ENCODE measurements around the gene SENP6.
"Not testable (repeated sequence)": the region's sequence is repeated elsewhere in the genome, so short reads cannot be mapped to it uniquely, and the experiment has no call there.

The SENP6 gene, protein sequence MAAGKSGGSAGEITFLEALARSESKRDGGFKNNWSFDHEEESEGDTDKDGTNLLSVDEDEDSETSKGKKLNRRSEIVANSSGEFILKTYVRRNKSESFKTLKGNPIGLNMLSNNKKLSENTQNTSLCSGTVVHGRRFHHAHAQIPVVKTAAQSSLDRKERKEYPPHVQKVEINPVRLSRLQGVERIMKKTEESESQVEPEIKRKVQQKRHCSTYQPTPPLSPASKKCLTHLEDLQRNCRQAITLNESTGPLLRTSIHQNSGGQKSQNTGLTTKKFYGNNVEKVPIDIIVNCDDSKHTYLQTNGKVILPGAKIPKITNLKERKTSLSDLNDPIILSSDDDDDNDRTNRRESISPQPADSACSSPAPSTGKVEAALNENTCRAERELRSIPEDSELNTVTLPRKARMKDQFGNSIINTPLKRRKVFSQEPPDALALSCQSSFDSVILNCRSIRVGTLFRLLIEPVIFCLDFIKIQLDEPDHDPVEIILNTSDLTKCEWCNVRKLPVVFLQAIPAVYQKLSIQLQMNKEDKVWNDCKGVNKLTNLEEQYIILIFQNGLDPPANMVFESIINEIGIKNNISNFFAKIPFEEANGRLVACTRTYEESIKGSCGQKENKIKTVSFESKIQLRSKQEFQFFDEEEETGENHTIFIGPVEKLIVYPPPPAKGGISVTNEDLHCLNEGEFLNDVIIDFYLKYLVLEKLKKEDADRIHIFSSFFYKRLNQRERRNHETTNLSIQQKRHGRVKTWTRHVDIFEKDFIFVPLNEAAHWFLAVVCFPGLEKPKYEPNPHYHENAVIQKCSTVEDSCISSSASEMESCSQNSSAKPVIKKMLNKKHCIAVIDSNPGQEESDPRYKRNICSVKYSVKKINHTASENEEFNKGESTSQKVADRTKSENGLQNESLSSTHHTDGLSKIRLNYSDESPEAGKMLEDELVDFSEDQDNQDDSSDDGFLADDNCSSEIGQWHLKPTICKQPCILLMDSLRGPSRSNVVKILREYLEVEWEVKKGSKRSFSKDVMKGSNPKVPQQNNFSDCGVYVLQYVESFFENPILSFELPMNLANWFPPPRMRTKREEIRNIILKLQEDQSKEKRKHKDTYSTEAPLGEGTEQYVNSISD

DNA sequence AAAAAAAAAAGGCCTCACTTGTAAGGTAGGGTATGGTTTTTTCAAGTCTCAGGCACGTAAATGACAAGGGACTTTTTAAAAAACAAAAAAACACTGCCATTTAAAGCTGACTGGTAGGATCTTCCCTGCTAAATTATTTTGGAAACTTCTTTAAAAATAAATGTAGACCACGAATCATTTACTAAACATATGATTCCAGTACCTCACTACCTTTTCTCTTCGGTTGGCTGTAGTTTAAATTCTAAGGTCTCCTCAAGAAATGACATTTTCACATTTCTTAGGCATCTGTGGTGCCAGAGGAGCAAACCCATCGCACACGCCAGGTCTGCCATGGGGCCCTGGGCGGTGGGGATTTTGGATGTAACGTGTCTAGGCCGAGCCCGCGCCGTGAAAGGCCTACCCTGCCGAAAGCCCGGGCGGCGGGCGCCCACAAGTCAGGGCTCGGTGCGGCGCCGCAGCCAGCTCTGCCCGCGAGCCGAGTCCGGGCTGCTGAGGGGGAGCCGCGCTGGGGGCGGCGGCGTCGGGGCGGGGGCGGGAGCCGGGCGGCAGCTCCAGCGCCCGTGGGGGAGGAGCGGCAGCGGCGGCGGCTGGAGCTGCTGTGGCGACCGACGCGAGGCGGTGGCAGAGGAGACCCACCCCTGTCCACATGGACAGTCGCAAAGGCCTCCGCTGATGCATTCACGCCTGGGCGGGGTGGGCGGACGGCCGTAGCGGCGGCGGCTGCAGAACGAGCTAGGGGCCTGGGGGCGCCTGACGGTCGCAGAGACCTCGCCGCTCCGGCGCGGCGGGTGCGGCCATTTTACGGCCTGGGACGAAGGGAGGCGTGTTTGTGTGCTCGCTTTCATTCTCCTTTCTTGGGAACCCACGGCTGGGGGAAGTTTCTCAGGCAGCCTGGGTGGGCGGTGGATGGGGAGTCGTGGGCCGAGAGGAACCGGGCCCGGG, at the start of gene SENP6:
TSS of gene SENP6 (plus strand) at position 577 of the 942 bp plus-strand sequence. CDS start 645 bp downstream, outside the sequence.
- peak; percentile 78 for DNase-seq

DNA sequence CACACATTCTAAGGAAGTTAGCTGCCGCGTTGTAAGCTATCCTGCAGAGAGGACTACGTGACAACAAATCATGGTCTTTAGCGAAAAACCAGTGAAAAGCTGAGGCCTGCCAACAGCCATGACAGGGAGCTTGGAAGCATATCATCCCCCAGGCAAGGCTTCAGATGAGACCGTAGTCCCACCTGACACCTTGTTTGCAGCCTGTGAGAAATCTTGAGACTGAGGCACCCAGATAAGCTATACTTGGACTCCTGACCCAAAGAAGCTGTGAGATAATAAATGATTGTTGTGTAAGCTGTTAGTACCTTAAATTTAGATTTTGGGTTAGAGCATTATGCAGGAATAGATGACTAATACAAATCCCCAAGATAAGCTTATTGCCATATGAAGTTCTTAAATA, 45.4 kb upstream of the SENP6 start:
- DNase-seq, result no peak

DNA sequence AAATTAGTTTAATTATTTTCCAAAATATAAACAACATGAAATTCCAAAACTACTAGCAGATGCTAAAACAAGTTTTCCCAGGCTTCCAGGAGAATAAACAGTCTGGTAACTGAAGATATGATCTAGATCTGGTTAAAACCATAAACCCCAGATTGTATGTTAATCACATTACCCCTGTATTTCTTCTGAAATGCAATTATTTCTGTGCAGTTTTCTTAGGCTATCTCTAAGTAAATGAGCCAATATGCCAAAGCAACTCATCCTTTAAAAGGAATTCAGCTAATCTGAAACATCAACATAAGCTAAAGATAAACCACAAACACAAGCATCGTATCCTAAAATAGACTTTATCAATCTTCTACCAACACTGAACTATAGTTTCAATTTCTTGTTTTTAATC, 44.6 kb upstream of the SENP6 start:
- DNase-seq, result no peak

DNA sequence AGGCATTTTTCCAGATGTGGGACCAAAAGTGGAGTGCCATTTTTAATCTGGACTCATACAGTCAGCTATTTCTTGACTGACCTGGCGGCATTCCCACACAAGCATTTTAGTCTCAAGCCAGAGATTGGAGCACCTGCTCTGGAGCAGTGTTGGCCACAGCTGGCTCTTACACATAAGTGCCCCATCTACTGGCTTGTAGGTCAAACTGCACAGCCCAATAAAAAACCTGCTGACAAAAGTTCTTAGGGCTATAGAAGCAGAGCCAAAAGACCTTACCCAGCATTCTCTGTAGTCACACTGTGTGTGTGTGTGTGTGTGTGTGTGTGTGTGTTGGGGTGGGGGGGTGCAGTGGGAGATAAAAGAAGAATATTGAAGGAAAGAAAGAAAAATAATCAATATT, 38.6 kb upstream of the SENP6 start:
- peak; percentile 11 for DNase-seq

DNA sequence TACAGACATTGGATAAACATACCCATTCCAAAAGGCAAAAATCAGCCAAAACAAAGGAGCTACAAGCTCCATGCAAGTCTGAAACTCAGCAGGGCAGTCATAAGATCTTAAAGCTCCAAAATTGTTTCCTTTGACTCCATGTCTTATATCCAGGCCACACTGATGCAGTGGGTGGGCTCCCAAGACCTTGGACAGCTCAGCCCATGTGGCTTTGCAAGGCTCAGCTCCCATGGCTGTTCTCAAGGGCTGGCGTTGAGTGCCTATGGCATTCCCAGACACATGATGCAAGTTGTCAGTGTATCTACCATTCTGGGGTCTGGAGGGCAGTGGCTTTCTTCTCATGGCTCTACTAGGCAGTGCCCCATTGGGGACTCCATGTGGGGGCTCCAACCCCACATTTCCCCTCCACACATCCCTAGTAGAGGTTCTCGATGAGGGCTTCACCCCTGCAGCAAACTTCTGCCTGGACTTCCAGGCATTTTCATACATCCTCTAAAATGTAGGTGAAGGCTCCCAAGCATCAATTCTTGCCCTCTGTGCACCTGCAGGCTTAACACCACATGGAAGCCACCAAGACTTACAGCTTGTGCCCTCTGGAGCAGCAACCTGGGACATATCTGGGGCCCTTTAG, 35.4 kb upstream of the SENP6 start:
- DNase-seq, result no peak

DNA sequence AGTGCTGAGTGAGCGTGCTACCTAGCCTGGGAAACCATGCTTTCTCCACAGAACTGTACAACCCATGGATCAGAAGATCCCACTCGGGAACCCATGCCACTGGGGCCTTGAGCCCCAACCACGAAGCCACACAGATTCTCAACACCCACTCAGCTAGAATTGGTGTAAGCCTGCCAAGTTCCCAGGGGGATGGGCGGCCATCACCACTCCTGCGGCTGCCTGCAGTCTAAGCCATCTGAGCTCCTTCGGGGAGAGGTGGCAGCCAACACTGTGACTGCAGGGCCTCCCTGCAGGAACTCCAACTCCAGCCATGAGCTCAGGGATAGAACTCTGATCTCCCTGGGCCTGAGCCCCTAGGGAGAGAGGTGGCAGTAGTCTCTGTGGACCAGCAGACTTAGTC, 33.6 kb upstream of the SENP6 start:
- DNase-seq, result no peak

DNA sequence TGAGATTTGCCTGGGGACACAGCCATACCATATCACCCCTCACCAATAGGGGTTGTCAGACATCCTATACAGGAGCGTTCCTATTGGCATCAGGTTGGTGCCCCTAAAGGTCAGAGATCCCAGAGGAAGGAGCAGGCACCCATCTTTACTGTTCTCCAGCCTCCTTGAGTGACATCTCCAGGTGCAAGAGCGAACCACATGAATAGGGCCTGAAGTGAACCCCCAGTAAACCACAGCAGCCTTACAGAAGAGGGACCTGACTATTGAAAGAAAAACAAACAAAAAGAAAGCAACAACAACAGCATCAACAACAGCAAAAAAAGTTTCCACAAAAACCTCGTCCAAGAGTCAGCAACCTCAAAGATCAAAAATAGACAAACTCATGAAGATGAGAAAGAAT, 32.7 kb upstream of the SENP6 start:
- DNase-seq, result no peak

DNA sequence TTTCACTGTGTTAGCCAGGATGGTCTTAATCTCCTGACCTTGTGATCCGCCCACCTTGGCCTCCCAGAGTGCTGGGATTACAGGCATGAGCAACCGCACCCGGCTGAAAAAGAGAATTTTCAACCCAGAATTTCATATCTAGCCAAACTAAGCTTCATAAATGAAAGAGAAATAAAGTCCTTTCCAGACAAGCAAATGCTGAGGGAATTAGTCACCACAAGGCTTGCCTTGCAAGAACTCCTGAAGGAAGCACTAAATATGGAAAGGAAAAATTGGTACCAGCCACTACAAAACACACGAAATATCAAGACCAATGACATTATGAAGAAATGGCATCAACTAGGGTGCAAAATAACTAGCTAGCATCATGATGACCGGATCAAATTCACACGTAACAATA, 31.0 kb upstream of the SENP6 start:
- not testable (repeated sequence) for DNase-seq

DNA sequence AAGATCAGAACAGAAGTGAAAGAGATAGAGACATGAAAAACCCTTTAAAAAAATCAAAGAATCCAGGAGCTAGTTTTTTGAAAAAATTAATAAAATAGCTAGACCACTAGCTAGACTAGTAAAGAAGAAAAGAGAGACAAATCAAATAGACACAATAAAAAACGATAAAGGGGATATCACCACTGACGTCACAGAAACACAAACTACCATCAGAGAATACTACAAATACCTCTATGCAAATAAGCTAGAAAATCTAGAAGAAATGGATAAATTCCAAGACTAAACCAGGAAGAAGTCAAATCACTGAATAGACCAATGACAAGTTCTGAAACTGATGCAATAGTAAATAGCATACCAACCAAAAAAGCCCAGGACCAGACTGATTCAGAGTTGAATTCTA, 29.6 kb upstream of the SENP6 start:
- no peak for DNase-seq

DNA sequence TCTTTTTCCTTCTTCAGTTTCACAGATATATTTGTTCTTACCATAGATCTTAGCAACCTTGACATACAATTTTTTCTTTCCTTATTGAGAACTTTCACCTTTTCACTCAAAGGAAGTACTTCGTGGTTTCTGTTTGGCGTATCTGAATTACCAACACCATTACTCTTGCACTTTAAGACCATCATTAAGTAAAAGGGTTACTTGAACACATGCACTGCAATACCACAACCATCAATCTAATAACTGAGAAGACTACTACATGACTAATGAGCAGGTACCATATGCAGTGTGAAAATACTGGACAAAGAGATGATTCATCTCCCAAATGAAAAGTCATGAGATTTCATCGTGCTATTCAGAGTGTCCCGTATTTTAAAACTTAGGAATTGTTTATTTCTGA, 21.7 kb upstream of the SENP6 start:
- DNase-seq, result no peak

DNA sequence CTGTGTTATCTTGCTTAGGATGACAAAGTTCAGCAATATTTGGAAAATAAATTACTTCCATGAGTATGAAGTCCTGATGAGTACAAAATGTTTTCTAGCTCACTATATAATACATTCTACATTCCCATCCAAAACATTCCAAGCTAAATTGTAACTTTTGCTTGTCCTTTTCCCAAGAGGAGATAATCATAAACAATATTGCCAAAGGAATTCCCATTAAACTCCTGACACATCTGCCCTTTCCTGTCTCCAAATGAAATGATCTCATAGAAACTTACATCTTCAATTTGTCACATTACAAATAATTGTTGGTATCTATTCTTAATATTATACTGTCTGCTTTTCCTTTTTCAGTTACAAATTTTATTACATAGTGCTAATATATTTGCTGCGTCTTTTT, 20.4 kb upstream of the SENP6 start:
- DNase-seq, result no peak

DNA sequence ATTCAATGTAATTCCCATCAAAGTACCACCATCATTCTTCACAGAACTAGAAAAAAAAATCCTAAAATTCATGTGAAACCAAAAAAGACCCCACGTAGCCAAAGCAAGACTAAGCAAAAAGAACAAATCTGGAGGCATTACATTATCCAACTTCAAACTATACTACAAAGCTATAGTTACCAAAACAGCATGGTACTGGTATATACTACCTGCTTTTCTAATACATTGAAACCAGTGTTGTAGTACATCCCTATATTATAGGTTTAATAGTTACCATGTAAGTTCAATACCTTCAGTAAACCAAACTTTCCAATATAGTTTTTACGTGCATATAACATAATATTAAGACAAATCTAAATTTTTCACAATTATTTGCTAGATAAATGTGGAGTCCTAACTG, 17.1 kb upstream of the SENP6 start:
- DNase-seq, result not testable (repeated sequence)

DNA sequence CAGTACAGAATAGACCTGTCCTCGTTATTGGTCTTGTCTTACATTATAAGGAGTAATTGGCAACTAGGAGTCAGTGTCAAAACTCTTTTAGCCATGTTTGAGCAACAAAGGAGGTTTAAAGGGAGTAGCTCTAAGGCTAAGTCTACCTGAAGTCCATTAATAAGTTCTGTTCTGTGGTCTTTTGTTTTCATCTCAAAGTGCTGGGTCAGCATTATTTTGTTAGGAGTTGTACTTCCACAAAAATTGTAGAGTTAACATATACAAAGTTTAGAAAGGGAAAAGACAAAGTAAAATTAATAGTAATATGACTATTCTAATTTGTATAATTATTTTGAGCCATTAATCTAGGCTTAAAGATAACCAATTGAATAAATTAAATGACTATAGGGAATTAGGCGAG, 12.7 kb upstream of the SENP6 start:
- DNase-seq, result no peak

DNA sequence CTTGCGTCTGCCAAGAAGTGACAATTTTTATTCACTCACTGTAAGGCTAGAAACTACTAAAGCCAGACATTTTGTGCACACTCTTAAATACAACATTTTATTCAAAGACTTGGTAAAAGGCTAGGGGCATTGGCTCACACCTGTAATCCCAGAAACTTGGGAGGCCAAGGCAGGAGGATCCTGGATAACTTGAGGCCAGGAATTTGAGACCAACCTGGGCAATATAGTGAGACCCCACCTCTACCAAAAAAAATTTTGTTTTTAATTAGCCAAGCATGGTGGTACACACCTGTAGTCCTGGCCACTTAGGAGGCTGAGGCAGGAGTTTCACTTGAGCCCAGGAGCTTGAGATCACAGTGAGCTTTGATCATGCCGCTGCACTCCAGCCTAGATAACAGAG, 11.3 kb upstream of the SENP6 start:
- DNase-seq, result no peak

DNA sequence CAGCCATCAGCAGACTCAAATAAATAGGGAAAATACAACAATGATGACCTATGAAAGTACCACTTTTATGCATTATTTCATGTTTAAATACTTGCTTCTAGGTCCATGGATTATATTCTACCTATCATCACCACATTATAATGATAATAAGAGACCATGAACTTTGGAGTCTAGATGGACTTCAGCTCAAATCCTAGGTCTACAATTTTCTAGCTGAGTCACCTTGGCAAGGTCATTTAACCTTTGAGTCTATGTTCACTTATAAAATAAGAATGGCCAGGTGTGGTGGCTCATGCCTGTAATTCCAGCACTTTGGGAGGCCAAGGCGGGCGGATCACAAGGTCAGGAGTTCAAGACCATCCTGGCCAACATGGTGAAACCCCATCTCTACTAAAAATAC, 5.3 kb upstream of the SENP6 start:
- not testable (repeated sequence) for DNase-seq

DNA sequence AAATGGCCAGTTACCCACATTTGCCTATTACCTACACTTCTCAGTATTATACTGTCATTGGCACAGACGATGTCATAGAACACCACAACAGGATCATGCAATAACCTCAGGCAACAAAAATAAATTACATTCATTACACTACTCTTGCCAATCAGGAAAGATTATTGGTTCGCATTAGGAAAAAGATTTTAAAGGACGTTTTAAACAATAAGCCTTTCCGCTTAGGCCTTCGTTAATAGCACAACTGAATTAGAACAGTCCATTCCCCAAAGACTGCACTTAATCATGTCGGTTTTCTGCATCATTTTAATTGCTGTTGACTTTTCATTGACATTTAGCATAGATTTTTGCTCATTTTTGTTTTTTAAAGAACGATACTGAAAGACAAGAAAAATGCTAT, 912 bp upstream of the SENP6 start:
- DNase-seq, result no peak

DNA sequence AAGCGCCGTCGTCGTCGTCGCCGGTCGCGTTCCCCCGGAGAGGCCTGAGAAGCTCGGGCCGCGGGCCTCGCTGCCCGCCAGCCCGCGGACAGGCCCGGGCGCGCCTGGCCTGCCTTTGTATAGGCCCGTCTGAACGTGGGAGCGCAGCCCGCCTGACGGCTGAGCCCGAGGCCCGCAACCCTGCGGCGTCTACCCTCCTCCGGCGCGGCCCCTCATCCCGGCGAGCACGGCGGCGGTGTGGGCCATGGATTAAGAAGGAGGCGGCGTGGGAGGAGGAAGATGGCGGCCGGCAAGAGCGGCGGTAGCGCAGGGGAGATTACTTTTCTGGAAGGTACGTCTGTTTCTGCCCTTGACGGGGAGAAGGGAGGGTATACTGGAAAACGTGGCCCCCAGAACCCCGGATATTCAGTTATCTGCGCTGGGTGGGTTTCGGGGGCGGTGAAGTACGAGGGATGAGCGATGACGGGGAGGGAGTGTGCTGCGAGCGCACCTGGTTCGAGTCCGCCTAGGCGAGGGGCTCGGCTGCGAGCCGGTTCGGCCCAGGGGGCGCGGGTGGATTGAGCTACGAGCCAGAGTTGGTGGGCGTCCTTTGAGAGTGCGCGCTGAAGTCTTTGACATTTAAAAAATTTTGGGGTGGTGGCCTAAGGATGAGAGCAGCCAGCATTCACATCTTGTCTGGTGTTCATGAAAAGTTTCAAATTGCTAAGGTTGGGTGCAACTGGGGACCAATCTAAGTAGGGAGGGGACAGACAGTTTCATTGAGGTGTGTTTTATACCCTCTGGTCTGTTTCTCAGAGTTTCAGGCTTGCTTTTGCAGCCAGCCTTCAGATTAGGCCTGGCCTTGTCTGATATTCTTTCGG, 796 bp downstream of the SENP6 start:
- DNase-seq, result peak; percentile 75

DNA sequence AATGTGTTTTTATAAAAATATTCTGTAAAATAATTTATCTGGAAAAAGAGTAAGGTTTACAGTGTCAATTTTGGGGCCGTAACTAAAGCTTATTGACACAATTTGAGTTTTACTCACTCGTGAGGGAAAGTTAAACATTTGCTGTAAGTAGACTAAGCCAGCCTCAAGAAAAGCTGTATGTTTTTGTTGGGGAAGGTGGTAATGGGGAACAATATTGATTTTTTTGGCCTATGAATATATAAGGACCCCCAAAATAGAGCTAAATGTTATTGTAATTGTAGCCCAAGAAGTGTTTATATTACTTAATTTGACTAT, 1.4 kb downstream of the SENP6 start:
- DNase-seq, result no peak

DNA sequence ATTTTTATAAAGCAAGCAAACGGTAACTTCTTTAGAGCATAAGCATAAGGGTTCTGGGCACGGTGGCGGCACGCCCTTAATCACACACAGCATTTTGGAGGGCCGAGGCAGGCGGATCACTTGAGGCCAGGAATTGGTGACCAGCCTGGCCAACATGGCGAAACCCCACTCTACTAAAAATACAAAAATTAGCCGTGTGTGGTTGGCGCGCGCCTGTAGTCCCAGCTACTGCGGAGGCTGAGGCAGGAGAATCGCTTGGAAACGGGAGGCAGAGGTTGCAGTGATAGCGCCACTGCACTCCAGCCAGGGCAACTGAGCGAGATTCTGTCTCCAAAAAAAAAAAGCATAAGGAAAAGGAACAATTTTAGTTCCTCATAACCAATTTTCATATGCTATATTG, 2.6 kb downstream of the SENP6 start:
- DNase-seq, result no peak

DNA sequence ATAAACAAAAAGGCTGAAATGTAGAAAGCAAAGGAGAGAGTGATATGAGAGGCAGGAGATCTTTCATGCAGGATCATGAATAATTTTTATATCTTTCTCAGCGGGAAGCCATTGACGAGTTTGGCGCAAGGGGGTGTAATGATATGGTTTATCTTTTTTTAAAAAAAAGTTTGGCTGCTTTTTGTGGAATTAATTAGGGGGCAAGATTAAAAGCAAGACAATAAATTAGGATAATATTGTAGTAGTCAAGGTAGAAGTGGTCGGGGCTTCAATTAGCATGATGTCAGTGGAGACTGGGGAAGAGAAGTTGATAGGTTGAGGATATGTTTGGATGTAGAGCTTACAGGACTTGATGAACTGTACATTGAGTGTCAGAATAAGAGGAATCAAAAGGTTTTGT, 4.0 kb downstream of the SENP6 start:
- no peak for DNase-seq

DNA sequence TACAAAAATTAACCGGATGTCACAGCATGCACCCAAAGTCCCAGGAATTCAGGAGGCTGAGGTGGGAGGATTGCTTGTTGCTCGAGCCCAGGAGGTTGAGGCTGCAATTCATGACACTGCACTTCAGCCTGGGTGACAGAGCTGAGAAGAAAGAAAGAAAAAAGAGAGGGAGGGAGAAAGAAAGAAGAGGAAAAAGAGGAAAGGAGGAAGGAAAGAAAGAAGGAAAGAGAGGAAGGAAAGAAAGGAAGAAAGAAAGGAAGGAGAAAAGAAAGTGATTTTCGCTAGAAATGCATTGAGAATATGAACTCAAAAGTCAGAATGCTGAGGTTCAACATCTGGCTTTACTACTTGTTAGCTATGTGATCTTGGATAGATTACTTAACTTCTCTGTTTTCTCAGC, 6.6 kb downstream of the SENP6 start:
- no peak for DNase-seq

Measured in activated CD4-positive, alpha-beta T cell treated with anti-CD3 and anti-CD28 coated beads for 48 hours (primary cell).